Measurements from ENCODE around the gene LEMD1. TPM values are rescaled to one million over a fixed set of nuclear protein-coding genes. Genes with fewer than 3 reads are reported as not detected.

LEMD1 gene
- total RNA-seq, 2 experiments from 2014 or later = 0.78 TPM; not detected in 1

GRCh38 chr1:205357567-205357966 is 64.3 kb downstream of the LEMD1 start:
- no peaks in the 10 kb centered on the region for H3K4me1 Mint-ChIP-seq (ENCODE audit: low read depth)
- no peak for ATAC-seq
- H3K4me3 Mint-ChIP-seq = no peak overlapping the region
- no peak overlapping the region for H3K27ac Mint-ChIP-seq
- peaks cover 37% of the 10 kb centered on the region for H3K27me3 Mint-ChIP-seq (ENCODE audit: low read depth)
- no peak for DNase-seq
- no peaks in the 10 kb centered on the region for H3K9me3 Mint-ChIP-seq (ENCODE audit: insufficient read depth)
- POLR2A ChIA-PET = no interaction called here
- CTCF ChIA-PET = interaction anchor here (1.7 to 5.9 kb wide), 2 partner anchors 84 to 129 kb away, joined by 9 to 123 read pairs; no protein-coding TSS in a partner anchor
- H3K36me3 Mint-ChIP-seq (ENCODE audit: low read depth) = no peaks in the 10 kb centered on the region

DNA sequence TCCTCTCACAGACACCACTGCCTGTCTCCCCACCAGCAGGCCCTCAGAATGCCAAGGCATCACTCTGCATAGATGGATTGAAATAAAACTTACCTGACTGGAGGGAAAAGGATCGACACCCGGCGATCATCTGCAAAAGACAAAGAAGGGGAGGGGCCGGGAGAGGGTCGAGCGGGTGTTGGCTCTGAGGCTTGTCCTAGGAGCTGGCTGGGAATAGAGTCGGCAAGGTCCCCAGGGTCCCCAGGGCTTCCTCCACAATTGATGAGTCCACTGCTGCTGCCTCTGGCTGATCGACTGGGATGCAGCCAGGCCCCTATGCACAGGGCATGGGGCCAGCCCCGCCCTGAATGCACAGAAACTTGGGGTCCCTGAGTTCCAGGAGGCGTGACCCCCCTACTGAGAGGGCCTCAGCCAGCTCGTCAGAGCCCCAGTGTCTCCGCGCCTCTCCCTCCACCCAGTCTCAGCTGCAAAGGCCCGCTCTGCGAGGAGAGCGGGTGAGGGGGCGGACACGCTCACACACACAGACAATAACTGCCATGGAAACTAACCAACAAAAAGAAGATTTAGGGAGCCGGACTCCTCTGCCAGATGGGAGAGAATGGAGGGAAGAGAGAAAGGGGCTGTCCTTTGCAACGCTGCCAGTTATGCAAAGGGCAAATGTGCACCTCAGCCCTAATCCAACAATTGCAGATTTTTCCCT is 65.3 kb downstream of the LEMD1 start, which contains the start of gene KLHDC8A:
Gene KLHDC8A (minus strand): TSS at position 483 of the 700 bp plus-strand sequence. CDS start 13,318 bp downstream, outside the sequence.
- ChIA-PET CTCF (interaction anchor here (1.0 to 5.9 kb wide), 5 partner anchors 20 to 130 kb away, joined by 3 to 123 read pairs (median 9); no protein-coding TSS in a partner anchor), POLR2A (no interaction called here)
- Mint-ChIP-seq H3K4me1 (ENCODE audit: low read depth) (no peaks in the 10 kb centered on the region), H3K36me3 (ENCODE audit: low read depth) (no peaks in the 10 kb centered on the region), H3K27ac (no peak within 1 kb of the TSS), H3K27me3 (ENCODE audit: low read depth) (peaks cover 31% of the 10 kb centered on the region), H3K4me3 (no peak within 1 kb of the TSS), H3K9me3 (ENCODE audit: insufficient read depth) (no peaks in the 10 kb centered on the region)
- ATAC-seq (no peak), DNase-seq (no peak)

DNA sequence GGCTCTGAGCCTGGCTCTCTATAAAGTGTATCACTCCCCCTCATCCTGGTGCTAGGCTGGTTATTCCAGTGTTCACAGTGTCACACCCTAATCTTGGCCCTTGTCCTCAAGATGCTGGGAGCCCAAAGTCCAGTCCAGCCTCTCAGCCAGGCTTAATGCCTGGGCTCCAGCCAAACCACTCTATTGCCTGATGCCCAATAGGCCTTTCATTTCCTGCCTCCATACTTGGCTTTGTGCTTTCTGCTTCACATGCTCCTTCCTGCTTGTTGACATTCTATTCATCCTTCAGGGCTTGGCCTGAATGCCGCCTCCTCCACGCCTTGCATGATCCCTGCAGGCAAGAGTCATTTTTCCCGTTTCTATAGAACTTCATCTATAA is 66.8 kb downstream of the LEMD1 start:
- POLR2A ChIA-PET = no interaction called here
- ATAC-seq = no peak

DNA sequence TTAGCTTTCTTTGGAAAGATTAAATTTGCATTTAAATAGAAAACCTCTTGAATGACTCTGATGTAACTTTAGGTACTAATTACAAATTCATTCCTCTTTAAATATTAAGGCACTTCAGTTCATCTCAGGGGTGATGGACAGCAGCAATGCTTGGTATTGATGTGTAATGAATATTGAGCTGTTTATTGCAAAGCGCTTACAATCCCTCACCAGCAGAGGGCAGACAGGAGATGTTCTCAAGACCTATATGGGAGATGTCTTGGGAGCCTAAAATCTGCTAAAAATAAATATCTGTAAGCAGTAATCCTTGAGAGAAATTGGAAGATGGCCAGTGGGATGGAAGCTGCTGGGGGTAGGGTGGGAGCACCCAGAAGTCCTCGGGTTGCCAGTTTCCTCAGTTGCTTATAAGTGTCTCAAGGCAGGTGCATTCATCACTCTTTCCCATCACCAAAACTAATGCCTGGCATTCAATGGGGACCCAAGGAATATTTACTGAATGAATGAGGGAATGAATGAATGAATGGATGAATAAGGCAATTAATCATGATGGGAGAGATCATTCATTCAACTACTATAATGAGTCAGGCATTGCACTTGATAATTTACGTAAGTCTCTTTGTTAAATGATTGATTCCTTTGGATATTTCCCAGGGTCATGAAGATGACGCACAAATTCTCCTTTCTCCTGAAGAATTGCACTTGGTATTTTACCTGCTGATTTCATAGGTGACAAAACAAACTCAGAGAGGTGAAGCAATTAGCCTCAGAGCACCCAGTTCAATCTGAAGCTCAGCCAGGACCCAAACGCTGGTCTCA is 67.4 kb downstream of the LEMD1 start:
- POLR2A ChIA-PET = interaction anchor here (1.2 kb wide), 1 partner anchor 170 kb away, joined by 6 read pairs; no protein-coding TSS in a partner anchor
- ATAC-seq (peak; percentile 51), DNase-seq (peak; percentile 79)
- CTCF ChIA-PET = interaction anchor here (0.6 to 5.9 kb wide), 78 partner anchors 9 to 596 kb away, joined by 3 to 123 read pairs (median 4); partner anchors contain the start of gene NUAK2
- Mint-ChIP-seq H3K36me3 (ENCODE audit: low read depth) (no peaks in the 10 kb centered on the region), H3K4me1 (ENCODE audit: low read depth) (no peaks in the 10 kb centered on the region), H3K27me3 (ENCODE audit: low read depth) (peaks cover 21% of the 10 kb centered on the region), H3K27ac (no peak overlapping the region), H3K4me3 (no peak overlapping the region), H3K9me3 (ENCODE audit: insufficient read depth) (no peaks in the 10 kb centered on the region)

More for the DNA sequence above, 66.8 kb downstream of the LEMD1 start:
- H3K27ac Mint-ChIP-seq = no peak overlapping the region
- H3K4me1 Mint-ChIP-seq (ENCODE audit: low read depth) = no peaks in the 10 kb centered on the region
- H3K4me3 Mint-ChIP-seq = no peak overlapping the region
- H3K9me3 Mint-ChIP-seq (ENCODE audit: insufficient read depth) = no peaks in the 10 kb centered on the region
- peaks cover 23% of the 10 kb centered on the region for H3K27me3 Mint-ChIP-seq (ENCODE audit: low read depth)
- CTCF ChIA-PET = interaction anchor here (1.2 to 5.9 kb wide), 17 partner anchors 8 to 186 kb away, joined by 3 to 123 read pairs (median 11); no protein-coding TSS in a partner anchor
- DNase-seq = no peak
- no peaks in the 10 kb centered on the region for H3K36me3 Mint-ChIP-seq (ENCODE audit: low read depth)

GRCh38 chr1:205353612-205354011 is 68.2 kb downstream of the LEMD1 start:
- Mint-ChIP-seq H3K4me1 (ENCODE audit: low read depth) (no peaks in the 10 kb centered on the region), H3K36me3 (ENCODE audit: low read depth) (no peaks in the 10 kb centered on the region), H3K9me3 (ENCODE audit: insufficient read depth) (no peaks in the 10 kb centered on the region), H3K4me3 (no peak overlapping the region), H3K27ac (no peak overlapping the region), H3K27me3 (ENCODE audit: low read depth) (peaks cover 20% of the 10 kb centered on the region)
- DNase-seq (no peak), ATAC-seq (no peak)
- ChIA-PET CTCF (interaction anchor here (0.6 to 5.9 kb wide), 77 partner anchors 8 to 597 kb away, joined by 3 to 123 read pairs (median 4); partner anchors contain the start of gene NUAK2), POLR2A (interaction anchor here (1.2 kb wide), 1 partner anchor 170 kb away, joined by 6 read pairs; no protein-coding TSS in a partner anchor)

DNA sequence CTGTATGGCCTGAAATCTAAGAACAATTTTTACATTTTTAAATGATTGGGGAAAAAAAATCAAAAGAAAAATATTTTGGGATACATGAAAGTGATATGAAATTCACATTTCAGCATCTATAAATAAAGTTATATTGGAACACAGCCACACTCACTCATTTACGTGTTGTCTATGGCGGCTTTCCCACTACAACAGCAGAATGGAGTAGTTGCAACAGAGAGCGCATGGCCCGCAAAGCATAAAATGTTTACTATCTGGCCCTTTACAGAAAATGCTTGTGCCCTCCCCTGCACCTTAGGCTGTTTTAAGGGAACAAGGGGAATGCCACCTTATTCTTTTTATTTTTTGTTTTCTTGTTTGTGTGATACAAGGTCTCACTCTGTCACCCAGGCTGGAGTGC is 68.7 kb downstream of the LEMD1 start:
- H3K27ac Mint-ChIP-seq = no peak overlapping the region
- H3K36me3 Mint-ChIP-seq (ENCODE audit: low read depth) = no peaks in the 10 kb centered on the region
- ChIA-PET CTCF (interaction anchor here (1.0 to 5.9 kb wide), 24 partner anchors 7 to 304 kb away, joined by 3 to 123 read pairs (median 6); no protein-coding TSS in a partner anchor), POLR2A (no interaction called here)
- DNase-seq (no peak), ATAC-seq (no peak)
- peaks cover 22% of the 10 kb centered on the region for H3K27me3 Mint-ChIP-seq (ENCODE audit: low read depth)
- no peak overlapping the region for H3K4me3 Mint-ChIP-seq
- H3K9me3 Mint-ChIP-seq (ENCODE audit: insufficient read depth) = no peaks in the 10 kb centered on the region
- H3K4me1 Mint-ChIP-seq (ENCODE audit: low read depth) = no peaks in the 10 kb centered on the region

GRCh38 chr1:205351984-205352713 is 69.7 kb downstream of the LEMD1 start:
- ATAC-seq (no peak), DNase-seq (no peak)
- Mint-ChIP-seq H3K27ac (no peak overlapping the region), H3K4me1 (ENCODE audit: low read depth) (no peaks in the 10 kb centered on the region), H3K9me3 (ENCODE audit: insufficient read depth) (no peaks in the 10 kb centered on the region), H3K36me3 (ENCODE audit: low read depth) (no peaks in the 10 kb centered on the region), H3K4me3 (no peak overlapping the region), H3K27me3 (ENCODE audit: low read depth) (peaks cover 24% of the 10 kb centered on the region)
- ChIA-PET POLR2A (no interaction called here), CTCF (interaction anchor here (2.3 to 5.9 kb wide), 4 partner anchors 16 to 172 kb away, joined by 14 to 123 read pairs (median 48); no protein-coding TSS in a partner anchor)

DNA sequence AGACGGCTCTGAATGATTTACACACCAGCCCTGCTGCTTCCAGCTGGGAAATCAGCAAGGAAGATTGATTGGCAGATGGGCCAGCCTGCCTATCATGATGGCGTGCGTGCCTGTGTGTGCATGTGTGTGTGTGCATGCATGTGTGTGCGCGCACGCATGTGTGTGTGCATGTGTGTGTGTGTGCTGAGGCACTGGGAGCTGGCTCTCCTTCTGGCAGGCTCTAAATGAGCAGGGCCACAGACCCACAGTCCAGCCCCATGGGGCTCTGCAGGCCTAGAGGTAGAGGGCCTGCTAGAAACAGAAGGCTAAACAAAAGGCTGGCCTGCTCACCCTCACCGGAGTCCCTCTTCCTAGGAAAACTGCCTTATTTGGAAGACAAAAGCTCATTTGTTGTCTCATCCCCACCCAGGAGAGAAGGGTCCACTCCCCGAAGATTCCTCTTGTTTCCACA is 71.1 kb downstream of the LEMD1 start:
- ATAC-seq (no peak), DNase-seq (no peak)
- Mint-ChIP-seq H3K9me3 (ENCODE audit: insufficient read depth) (no peaks in the 10 kb centered on the region), H3K4me3 (no peak overlapping the region), H3K4me1 (ENCODE audit: low read depth) (no peaks in the 10 kb centered on the region), H3K27me3 (ENCODE audit: low read depth) (peaks cover 33% of the 10 kb centered on the region), H3K27ac (no peak overlapping the region), H3K36me3 (ENCODE audit: low read depth) (no peaks in the 10 kb centered on the region)
- ChIA-PET CTCF (interaction anchor here (0.6 to 2.9 kb wide), 4 partner anchors 15 to 163 kb away, joined by 3 to 16 read pairs (median 7); no protein-coding TSS in a partner anchor), POLR2A (no interaction called here)

GRCh38 chr1:205350124-205350523 is 71.7 kb downstream of the LEMD1 start:
- ChIA-PET CTCF (interaction anchor here (2.8 to 2.9 kb wide), 2 partner anchors 14 to 135 kb away, joined by 11 to 16 read pairs; no protein-coding TSS in a partner anchor), POLR2A (no interaction called here)
- Mint-ChIP-seq H3K27ac (no peak overlapping the region), H3K27me3 (ENCODE audit: low read depth) (peaks cover 37% of the 10 kb centered on the region), H3K4me1 (ENCODE audit: low read depth) (no peaks in the 10 kb centered on the region), H3K36me3 (ENCODE audit: low read depth) (no peaks in the 10 kb centered on the region), H3K9me3 (ENCODE audit: insufficient read depth) (no peaks in the 10 kb centered on the region), H3K4me3 (no peak overlapping the region)
- DNase-seq (no peak), ATAC-seq (no peak)

DNA sequence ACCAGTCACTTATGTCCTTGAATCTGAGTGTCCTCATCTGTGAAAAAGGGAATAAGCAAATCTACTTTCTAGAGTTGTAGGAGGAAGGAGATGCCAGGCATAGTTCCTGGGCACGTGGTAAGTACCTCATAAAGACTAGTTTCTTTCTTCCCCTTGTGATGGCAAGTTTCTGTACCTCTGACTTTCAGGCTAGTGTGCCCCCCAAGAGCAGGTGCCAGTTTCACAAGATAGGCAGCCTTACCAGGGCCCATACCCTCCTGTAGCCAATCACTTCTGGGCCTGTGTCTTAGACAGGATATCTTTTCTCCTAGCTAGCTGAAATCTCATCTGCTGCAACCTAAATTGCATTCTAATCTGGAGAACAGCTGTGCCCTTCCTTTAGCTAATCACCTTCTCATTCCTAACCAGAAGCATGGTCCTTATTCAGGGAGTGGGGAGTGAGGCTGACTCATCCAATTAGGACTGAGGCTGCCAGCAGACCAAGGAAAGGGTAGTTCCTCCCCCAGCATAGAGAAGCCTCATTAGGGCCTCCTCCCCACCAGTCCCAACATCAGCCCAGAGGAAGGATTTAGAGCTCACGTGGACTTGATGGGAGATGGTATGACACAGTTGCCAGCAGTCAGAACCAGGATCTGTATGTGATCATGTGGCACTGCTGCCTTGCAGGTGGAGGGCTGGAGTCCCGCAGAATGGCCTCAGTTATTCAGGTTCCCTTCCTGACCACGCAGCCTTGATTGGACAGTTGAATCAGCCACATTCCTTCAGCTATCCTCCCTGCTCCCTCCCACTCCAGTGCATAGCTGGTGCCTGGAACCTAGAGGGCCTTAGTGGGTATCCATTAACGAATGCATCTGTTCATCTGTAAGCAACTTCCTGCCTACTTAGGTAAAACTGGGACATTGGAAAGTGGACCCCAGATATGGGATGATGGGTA is 73.0 kb downstream of the LEMD1 start:
- POLR2A ChIA-PET = interaction anchor here (0.7 to 1.0 kb wide), 2 partner anchors 10 to 94 kb away, joined by 3 read pairs; no protein-coding TSS in a partner anchor
- H3K27me3 Mint-ChIP-seq (ENCODE audit: low read depth) = peaks cover 41% of the 10 kb centered on the region
- H3K27ac Mint-ChIP-seq = no peak overlapping the region
- CTCF ChIA-PET = interaction anchor here (1.0 to 2.9 kb wide), 4 partner anchors 13 to 137 kb away, joined by 3 to 16 read pairs (median 9); no protein-coding TSS in a partner anchor
- no peak overlapping the region for H3K4me3 Mint-ChIP-seq
- H3K36me3 Mint-ChIP-seq (ENCODE audit: low read depth) = no peaks in the 10 kb centered on the region
- DNase-seq (no peak), ATAC-seq (no peak)
- no peaks in the 10 kb centered on the region for H3K9me3 Mint-ChIP-seq (ENCODE audit: insufficient read depth)
- H3K4me1 Mint-ChIP-seq (ENCODE audit: low read depth) = no peaks in the 10 kb centered on the region

Measured in activated CD8-positive, alpha-beta T cell treated with anti-CD3 and anti-CD28 coated beads, Interleukin-2, amount 10 ng/mL, durations not matched to agents 7 days and 5 days (primary cell).